DOHH2 (cell line): ENCODE data around the gene PCDH9.

Source experiments
- H3F3A ChIP-seq: fragments of 200-600 bp; sonication (generic), shearing (Covaris generic); 2 replicates; pipeline ENCODE4 v1.6.0; 2016; ENCODE audit warnings: antibody characterized with exemption, mild to moderate bottlenecking; ENCODE audit not compliant: control insufficient read depth, insufficient read depth
- H3K27ac ChIP-seq: fragments of 200-600 bp; sonication (generic); 2 replicates; pipeline ENCODE4 v1.5.1; 2014; ENCODE audit warnings: low read depth, mild to moderate bottlenecking, low read length, moderate library complexity
- H3K27me3 ChIP-seq: fragments of 200-600 bp; sonication (generic); 2 replicates; pipeline ENCODE4 v1.6.1; 2014; ENCODE audit warnings: mild to moderate bottlenecking, low read length, mixed read lengths; ENCODE audit not compliant: control insufficient read depth
- H3K36me3 ChIP-seq: fragments of 200-600 bp; sonication (generic); 2 replicates; pipeline ENCODE4 v1.6.1; 2014; ENCODE audit warnings: mild to moderate bottlenecking, low read length, moderate library complexity, mixed read lengths; ENCODE audit not compliant: control insufficient read depth
- H3K4me1 ChIP-seq: fragments of 200-600 bp; sonication (generic); 2 replicates; pipeline ENCODE4 v1.6.1; 2014; ENCODE audit warnings: mild to moderate bottlenecking, low read length, mixed read lengths; ENCODE audit not compliant: control insufficient read depth
- H3K4me2 ChIP-seq: fragments of 200-600 bp; sonication (generic); 2 replicates; pipeline ENCODE4 v1.6.0; 2014; ENCODE audit warnings: mild to moderate bottlenecking, low read length, moderate library complexity
- H3K4me3 ChIP-seq: fragments of 200-600 bp; sonication (generic); 2 replicates; pipeline ENCODE4 v1.5.1; 2014; ENCODE audit warnings: mild to moderate bottlenecking, low read length, mixed read lengths
- H3K79me2 ChIP-seq: fragments of 200-600 bp; sonication (generic); 2 replicates; pipeline ENCODE4 v1.6.1; 2014; ENCODE audit warnings: mild to moderate bottlenecking, low read length, mixed read lengths; ENCODE audit not compliant: control insufficient read depth
- H3K9me2 ChIP-seq: fragments of 200-600 bp; sonication (generic); replicated peaks from 2 replicates; pipeline ENCODE4 v1.6.1; 2014; ENCODE audit warnings: mild to moderate bottlenecking, low read length, mixed read lengths; ENCODE audit not compliant: control insufficient read depth
- H3K9me3 ChIP-seq: fragments of 200-600 bp; sonication (generic); 2 replicates; pipeline ENCODE4 v1.6.1; 2014; ENCODE audit warnings: antibody characterized with exemption, low read length, mixed read lengths; ENCODE audit not compliant: control insufficient read depth, insufficient read depth
- H4K20me1 ChIP-seq: fragments of 200-600 bp; sonication (generic); 2 replicates; pipeline ENCODE4 v1.6.0; 2014; ENCODE audit warnings: low read depth, mild to moderate bottlenecking, antibody characterized with exemption, low read length, moderate library complexity; ENCODE audit not compliant: control insufficient read depth, insufficient read depth
- CTCF ChIP-seq: fragments of 200-600 bp; sonication (generic); IDR thresholded peaks from one replicate; pipeline ENCODE4 v1.5.1; 2014; ENCODE audit warnings: antibody characterized with exemption, mild to moderate bottlenecking, low read depth, low read length; ENCODE audit not compliant: poor library complexity, severe bottlenecking
- EZH2phosphoT487 ChIP-seq: fragments of 200-600 bp; sonication (generic); IDR thresholded peaks from 2 replicates; pipeline ENCODE4 v1.6.1; 2017; ENCODE audit warnings: borderline replicate concordance, mild to moderate bottlenecking, antibody characterized with exemption, low read length, moderate library complexity, mixed read lengths

PCDH9 gene

DNA sequence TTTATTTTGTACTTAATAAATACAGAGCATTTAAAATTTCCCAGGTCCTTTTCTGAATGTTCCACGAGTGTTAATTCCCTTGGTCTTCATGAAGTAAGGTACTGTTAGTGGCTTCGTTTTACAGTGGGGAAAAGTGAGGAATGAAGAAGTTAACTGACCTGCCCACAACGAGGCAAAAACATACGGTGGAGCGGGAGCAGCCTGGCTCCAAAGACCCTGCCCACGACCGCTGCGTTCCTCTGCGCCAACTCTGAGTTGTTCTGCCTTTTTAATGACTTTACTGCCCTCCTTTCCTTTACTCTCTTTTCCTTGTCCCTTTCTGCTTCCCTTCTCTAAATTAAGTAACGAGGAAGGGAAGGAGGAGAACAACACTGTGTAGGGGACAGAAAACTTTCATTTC lies 392.9 kb downstream of the PCDH9 start:
- Histone ChIP-seq H3K9me2 (no peaks in the 10 kb centered on the region), H3K4me3 (no peak overlapping the region), H3K4me2 (no peak overlapping the region), H3K9me3 (0 out of 2 replicates have a peak, but pooled peaks cover 3% of the 10 kb centered on the region), H3K27ac (no peak overlapping the region), H3K36me3 (no peaks in the 10 kb centered on the region), H3F3A (no peaks in the 10 kb centered on the region), H3K27me3 (no peaks in the 10 kb centered on the region), H3K4me1 (no peaks in the 10 kb centered on the region), H4K20me1 (no peaks in the 10 kb centered on the region), H3K79me2 (no peaks in the 10 kb centered on the region)
- TF ChIP-seq CTCF (no peak), EZH2phosphoT487 (no peak)

GRCh38 chr13:66835040-66835628 lies 395.0 kb downstream of the PCDH9 start:
- Histone ChIP-seq H3K27me3 (no peaks in the 10 kb centered on the region), H3K4me2 (no peak overlapping the region), H3K9me2 (no peaks in the 10 kb centered on the region), H3K36me3 (no peaks in the 10 kb centered on the region), H3K4me1 (peaks cover 12% of the 10 kb centered on the region), H3K79me2 (no peaks in the 10 kb centered on the region), H3K9me3 (0 out of 2 replicates have a peak, but pooled peaks cover 3% of the 10 kb centered on the region), H3K27ac (no peak overlapping the region), H4K20me1 (no peaks in the 10 kb centered on the region), H3K4me3 (no peak overlapping the region), H3F3A (no peaks in the 10 kb centered on the region)
- TF ChIP-seq CTCF (no peak), EZH2phosphoT487 (no peak)

DNA sequence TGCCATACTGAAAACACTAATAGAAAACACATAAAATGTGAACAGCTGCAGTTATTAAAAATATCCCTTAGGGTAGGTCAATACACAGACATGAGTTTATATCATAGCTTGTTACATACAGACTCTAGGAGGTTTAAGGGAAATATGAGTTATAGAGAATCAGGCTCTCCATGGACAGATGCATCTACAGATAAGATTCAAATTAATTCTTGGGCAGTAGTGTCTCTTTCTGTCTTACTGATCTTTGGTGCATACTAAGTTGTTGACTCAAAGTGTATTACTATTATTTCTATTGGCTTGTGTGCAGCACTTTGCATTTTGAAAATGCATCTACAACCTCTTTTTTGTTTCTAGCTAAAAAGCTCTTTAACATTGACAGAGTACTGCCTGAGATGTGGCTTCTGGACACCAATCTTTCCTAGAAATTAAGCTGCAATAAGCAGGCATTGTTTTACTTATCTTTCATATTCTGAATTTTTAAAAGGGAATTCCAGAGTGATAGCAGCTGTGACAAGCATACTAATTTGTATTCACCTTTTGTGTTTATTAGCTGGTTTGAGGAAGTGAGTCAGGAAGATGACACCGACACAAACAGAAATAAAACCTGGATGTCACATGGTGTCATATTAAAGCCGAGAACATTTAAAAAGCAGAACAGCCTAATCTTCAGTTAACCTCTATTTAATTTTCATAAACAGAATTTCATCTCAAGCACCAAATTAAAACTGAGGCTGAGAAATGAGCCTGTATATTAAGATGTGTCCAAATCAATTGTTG lies 399.0 kb downstream of the PCDH9 start:
- peaks cover 15% of the 10 kb centered on the region for H3K4me1 ChIP-seq
- no peaks in the 10 kb centered on the region for H3K9me2 ChIP-seq
- peak overlapping the region; percentile 53 for H3K4me3 ChIP-seq
- no peaks in the 10 kb centered on the region for H3K36me3 ChIP-seq
- H3K79me2 ChIP-seq, result no peaks in the 10 kb centered on the region
- H3F3A ChIP-seq, result no peaks in the 10 kb centered on the region
- no peak for TF ChIP-seq CTCF
- no peaks in the 10 kb centered on the region for H3K27me3 ChIP-seq
- no peaks in the 10 kb centered on the region for H4K20me1 ChIP-seq
- peak overlapping the region; percentile 60 for H3K4me2 ChIP-seq
- peak overlapping the region; percentile 36; the same call in 1 of the 2 replicates for H3K27ac ChIP-seq
- no peaks in the 10 kb centered on the region for H3K9me3 ChIP-seq
